Endothelial cell of umbilical vein (primary cell): Measurements from ENCODE around the gene PIGZ. TPM values are rescaled to one million over a fixed set of nuclear protein-coding genes. Genes with fewer than 3 reads are reported as not detected.

Experiments used
- BruUV-seq: library from RNA; stranded (reverse); fragments of 400-500 nt; replicated peaks from 2 replicates; lab custom pipeline; 2021; lab: Mats Ljungman, UMichigan
- CTCF ChIA-PET: fragments of 300-600, 350-600 bp; sonication (Branson Sonifier 250); formaldehyde crosslinking; loops from one replicate; lab custom pipeline; 2021; ENCODE audit warnings: antibody characterized with exemption, inconsistent platforms; lab: Charles Lee
- POLR2A ChIA-PET: fragments of 300-600, 350-600 bp; sonication (Branson Sonifier 250); formaldehyde crosslinking; loops from one replicate; lab custom pipeline; 2021; ENCODE audit warnings: antibody characterized with exemption, inconsistent platforms; lab: Charles Lee
- DNase-seq: peaks from one replicate; pipeline ENCODE4 v3.0.0-alpha.2; 2011; ENCODE audit warnings: low read depth, low spot score
- FAIRE-seq: peaks from 2 replicates; lab custom pipeline; 2011; peaks lifted over from hg19 to GRCh38; lab: Jason Lieb, UNC
- H2AFZ ChIP-seq: 2 replicates; pipeline ENCODE4 v1.6.0; 2012; ENCODE audit warnings: low read depth, low read length, control low read depth, inconsistent platforms
- H3K27ac ChIP-seq: 2 replicates; pipeline ENCODE4 v1.5.1; 2011; ENCODE audit warnings: low read depth, mild to moderate bottlenecking, control low read depth, low read length, moderate library complexity; ENCODE audit not compliant: insufficient read depth
- H3K27me3 ChIP-seq, 2 experiments: 2 replicates each; pipeline versions ENCODE4 v1.6.0 to v1.6.1; 2011; ENCODE audit warnings: low read length in 2 of 2, mixed read lengths in 1 of 2; ENCODE audit not compliant: control insufficient read depth in 2 of 2, insufficient read depth in 2 of 2
- H3K36me3 ChIP-seq, 2 experiments: 2 replicates in 1 of 2; 3 replicates in 1 of 2; pipeline ENCODE4 v1.5.1; 2011; ENCODE audit warnings: low read length in 2 of 2, mild to moderate bottlenecking in 1 of 2, moderate library complexity in 1 of 2; ENCODE audit not compliant: control insufficient read depth in 2 of 2, insufficient read depth in 2 of 2; ENCODE audit errors: extremely low read depth in 1 of 2
- H3K4me1 ChIP-seq: 3 replicates; pipeline ENCODE4 v1.5.1; 2011; ENCODE audit warnings: mild to moderate bottlenecking, low read length; ENCODE audit not compliant: control insufficient read depth, insufficient read depth; ENCODE audit errors: extremely low read depth
- H3K4me2 ChIP-seq: 2 replicates; pipeline ENCODE4 v1.6.1; 2011; ENCODE audit warnings: low read length, control low read depth, mixed read lengths; ENCODE audit not compliant: insufficient read depth
- H3K4me3 ChIP-seq, 3 experiments: fragments of 200-600 bp in 1 of 3; sonication (generic), shearing (Covaris generic) in 1 of 3; replicated peaks in 1 of 3; 2 replicates each; pipeline ENCODE4 v1.5.1; 2011 to 2016; ENCODE audit warnings: control low read depth in 3 of 3, low read length in 3 of 3, mild to moderate bottlenecking in 2 of 3, inconsistent platforms in 1 of 3, low read depth in 1 of 3, moderate library complexity in 1 of 3; ENCODE audit not compliant: insufficient read depth in 1 of 3
- H3K79me2 ChIP-seq: 2 replicates; pipeline ENCODE4 v1.6.0; 2012; ENCODE audit warnings: low read length, inconsistent platforms; ENCODE audit not compliant: control insufficient read depth, insufficient read depth
- H3K9ac ChIP-seq: replicated peaks from 2 replicates; pipeline ENCODE3; 2011; ENCODE audit warnings: low read length, control low read depth; ENCODE audit not compliant: insufficient read depth; ENCODE audit errors: extremely low read depth
- H3K9me1 ChIP-seq: replicated peaks from 3 replicates; pipeline ENCODE4 v1.6.0; 2011; ENCODE audit warnings: mild to moderate bottlenecking, low read length; ENCODE audit not compliant: control insufficient read depth, insufficient read depth; ENCODE audit errors: extremely low read depth
- H3K9me3 ChIP-seq: replicated peaks from 2 replicates; pipeline ENCODE4 v1.5.1; 2012; ENCODE audit warnings: low read length, inconsistent platforms; ENCODE audit not compliant: control insufficient read depth, insufficient read depth
- H4K20me1 ChIP-seq: replicated peaks from 2 replicates; pipeline ENCODE3; 2011; ENCODE audit warnings: mild to moderate bottlenecking, low read length; ENCODE audit not compliant: control insufficient read depth, insufficient read depth; ENCODE audit errors: extremely low read depth
- EZH2 ChIP-seq: IDR thresholded peaks from 2 replicates; pipeline ENCODE4 v1.6.1; 2012; ENCODE audit warnings: borderline replicate concordance, low read depth, mild to moderate bottlenecking, moderate library complexity, low read length, inconsistent platforms; ENCODE audit not compliant: severe bottlenecking
- FOS ChIP-seq: IDR thresholded peaks from 2 replicates; pipeline ENCODE4 v1.6.1; 2011; ENCODE audit warnings: mild to moderate bottlenecking, low read length, moderate library complexity, borderline replicate concordance; ENCODE audit not compliant: insufficient read depth
- GATA2 ChIP-seq: IDR thresholded peaks from 2 replicates; pipeline ENCODE4 v1.7.0; 2011; ENCODE audit warnings: low read depth, mild to moderate bottlenecking, moderate library complexity, mixed read lengths, low read length; ENCODE audit not compliant: insufficient read length, insufficient read depth
- JUN ChIP-seq: IDR thresholded peaks from 2 replicates; pipeline ENCODE4 v1.6.1; 2011; ENCODE audit warnings: borderline replicate concordance, low read depth; ENCODE audit not compliant: insufficient read length, insufficient read depth
- MYC ChIP-seq: IDR thresholded peaks from one replicate; pipeline ENCODE4 v1.6.1; 2011; ENCODE audit warnings: mild to moderate bottlenecking, low read depth, low read length
- POLR2A ChIP-seq: IDR thresholded peaks from 2 replicates; pipeline ENCODE4 v1.6.1; 2012; ENCODE audit warnings: low read depth, mild to moderate bottlenecking, control low read depth, low read length
- POLR2AphosphoS5 ChIP-seq: IDR thresholded peaks from 2 replicates; pipeline ENCODE4 v1.6.1; 2012; ENCODE audit warnings: low read depth, mild to moderate bottlenecking, control low read depth, low read length, moderate library complexity; ENCODE audit not compliant: insufficient read depth
- dilution Hi-C: fragments of 300-500 bp; cut with MboI; formaldehyde crosslinking; loops from one replicate; pipeline ENCODE4 v1.15.0; 2019; ENCODE audit warnings: low sequenced_read_pairs; ENCODE audit not compliant: extremely low pct_ligation_motif_present
- intact Hi-C: fragments of 100-400 bp; cut with micrococcal nuclease; formaldehyde crosslinking; loops from one replicate; pipeline ENCODE4 v1.10.0; 2022
- polyA plus RNA-seq, 4 experiments: library from polyadenylated mRNA; depleted of rRNA in 3 of 4; stranded (reverse) in 3 of 4; unstranded in 1 of 4; fragments of >200 nt; gene quantifications; 2 replicates each; pipeline versions ENCODE4 v1.2.1 to v1.2.3, GENCODE V29; 2011 to 2012; ENCODE audit warnings: missing spikeins in 1 of 4
- total RNA-seq: library from RNA; stranded (reverse); gene quantifications from 2 replicates; pipeline ENCODE4 v1.2.3, GENCODE V29; 2021
- TF ChIP-seq, protein P1 (sequence below), 2 donors: IDR thresholded peaks; 1 replicate in 1 of 2; 2 replicates in 1 of 2; pipeline ENCODE4 v1.5.1; 2011; ENCODE audit warnings: low read length in 2 of 2, mild to moderate bottlenecking in 2 of 2, moderate library complexity in 2 of 2, control low read depth in 1 of 2, inconsistent platforms in 1 of 2, low read depth in 1 of 2; ENCODE audit not compliant: insufficient read depth in 1 of 2; ENCODE audit errors: extremely low read depth in 1 of 2
- TF ChIP-seq, protein P2 (sequence below): IDR thresholded peaks from 2 replicates; pipeline ENCODE4 v1.6.1; 2011; ENCODE audit not compliant: insufficient read depth, insufficient read length

Gene PIGZ
- total and polyA plus RNA-seq, 2 donors (not counting 3 experiments of a cell fraction or from before 2014, with no cell fraction given), result 6.0 to 6.5 TPM

GRCh38 chr3:196942915-196943277, 25.7 kb downstream of the PIGZ start:
- no peak for TF ChIP-seq MYC
- TF ChIP-seq GATA2, result no peak
- TF ChIP-seq FOS, result no peak
- TF ChIP-seq POLR2AphosphoS5, result no peak
- no peak for TF ChIP-seq EZH2
- TF ChIP-seq JUN, result no peak
- TF ChIP-seq, protein P1, sequence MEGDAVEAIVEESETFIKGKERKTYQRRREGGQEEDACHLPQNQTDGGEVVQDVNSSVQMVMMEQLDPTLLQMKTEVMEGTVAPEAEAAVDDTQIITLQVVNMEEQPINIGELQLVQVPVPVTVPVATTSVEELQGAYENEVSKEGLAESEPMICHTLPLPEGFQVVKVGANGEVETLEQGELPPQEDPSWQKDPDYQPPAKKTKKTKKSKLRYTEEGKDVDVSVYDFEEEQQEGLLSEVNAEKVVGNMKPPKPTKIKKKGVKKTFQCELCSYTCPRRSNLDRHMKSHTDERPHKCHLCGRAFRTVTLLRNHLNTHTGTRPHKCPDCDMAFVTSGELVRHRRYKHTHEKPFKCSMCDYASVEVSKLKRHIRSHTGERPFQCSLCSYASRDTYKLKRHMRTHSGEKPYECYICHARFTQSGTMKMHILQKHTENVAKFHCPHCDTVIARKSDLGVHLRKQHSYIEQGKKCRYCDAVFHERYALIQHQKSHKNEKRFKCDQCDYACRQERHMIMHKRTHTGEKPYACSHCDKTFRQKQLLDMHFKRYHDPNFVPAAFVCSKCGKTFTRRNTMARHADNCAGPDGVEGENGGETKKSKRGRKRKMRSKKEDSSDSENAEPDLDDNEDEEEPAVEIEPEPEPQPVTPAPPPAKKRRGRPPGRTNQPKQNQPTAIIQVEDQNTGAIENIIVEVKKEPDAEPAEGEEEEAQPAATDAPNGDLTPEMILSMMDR (IDR thresholded peaks at IDR 0.05; ENCODE audit: extremely low read depth in 1 of 2, insufficient read depth in 1 of 2, low read depth in 1 of 2, low read length in 2 of 2), result no peak
- TF ChIP-seq POLR2A, result no peak
- TF ChIP-seq, protein P2, sequence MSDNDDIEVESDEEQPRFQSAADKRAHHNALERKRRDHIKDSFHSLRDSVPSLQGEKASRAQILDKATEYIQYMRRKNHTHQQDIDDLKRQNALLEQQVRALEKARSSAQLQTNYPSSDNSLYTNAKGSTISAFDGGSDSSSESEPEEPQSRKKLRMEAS, result no peak
- H2AFZ ChIP-seq, result peak overlapping the region; percentile 26
- no peak for DNase-seq
- no peaks in the 10 kb centered on the region for H3K9me1 ChIP-seq
- H3K4me2 ChIP-seq, result peak overlapping the region; percentile 63
- H4K20me1 ChIP-seq, result no peaks in the 10 kb centered on the region
- no peaks in the 10 kb centered on the region for H3K27me3 ChIP-seq
- intact Hi-C loops (loop anchor here (1.0 to 2.0 kb wide), 5 partner anchors 25 to 414 kb away; partner anchors contain the start of genes FBXO45, PIGZ, SENP5 and WDR53), dilution Hi-C loops (no loop called here)
- no peak overlapping the region for H3K27ac ChIP-seq
- TSS peak; percentile 77 for BruUV-seq
- no peak for FAIRE-seq
- peaks cover 0 to 2% of the 10 kb centered on the region in 2 experiments for H3K36me3 ChIP-seq
- CTCF ChIA-PET, result interaction anchor here (1.6 to 2.6 kb wide), 5 partner anchors 27 to 420 kb away, joined by 4 to 15 read pairs (median 12); partner anchors contain the start of genes PAK2 and SENP5
- peaks cover 16% of the 10 kb centered on the region for H3K4me1 ChIP-seq
- no peaks in the 10 kb centered on the region for H3K9me3 ChIP-seq
- peak overlapping the region; percentile 49 to 93 (median 50) for H3K4me3 ChIP-seq
- POLR2A ChIA-PET, result interaction anchor here (1.2 kb wide), 1 partner anchor 76 kb away, joined by 5 read pairs; no protein-coding TSS in a partner anchor
- peaks cover 47% of the 10 kb centered on the region for H3K79me2 ChIP-seq
- peak overlapping the region; percentile 69 for H3K9ac ChIP-seq
